ENCODE measurements around the gene CYP2D6.

Gene CYP2D6

GRCh38 chr22:42079319-42080251 is 51.0 kb downstream of the CYP2D6 start, which contains the start of gene SMDT1:
Gene SMDT1 (plus strand): TSS chr22:42079700. CDS start chr22:42079769, 69 bp downstream.
- peak; percentile 86 for DNase-seq

- no peak for DNase-seq
Observed at GRCh38 chr22:42078469-42079318, 51.9 kb downstream of the CYP2D6 start.

GRCh38 chr22:42077486-42078125 is 53.0 kb downstream of the CYP2D6 start:
- DNase-seq, result no peak

- no peak for DNase-seq
Observed at GRCh38 chr22:42076764-42077485, 53.7 kb downstream of the CYP2D6 start.

Data from NCI-H774 (cell line).